Panc1 (cell line): ENCODE measurements around the gene PRUNE1. TPM values are rescaled to one million over a fixed set of nuclear protein-coding genes. Genes with fewer than 3 reads are reported as not detected.

ENCODE experiments used
- ATAC-seq: fragments of 200-7000 bp; cut with Tn5 transposase; 2 replicates; pipeline ENCODE4 v1.9.1; 2020; ENCODE audit warnings: mild to moderate bottlenecking, moderate library complexity
- BruUV-seq: library from RNA; stranded (reverse); fragments of 400-500 nt; replicated peaks from 2 replicates; lab custom pipeline; 2021; lab: Mats Ljungman, UMichigan
- CTCF ChIA-PET: fragments of 300-600 bp; sonication (Branson Sonifier 250); formaldehyde crosslinking; loops from one replicate; lab custom pipeline; 2022; ENCODE audit warnings: antibody characterized with exemption; lab: Charles Lee
- POLR2A ChIA-PET: fragments of 300-600 bp; sonication (Branson Sonifier 250); formaldehyde crosslinking; loops from one replicate; lab custom pipeline; 2022; ENCODE audit warnings: antibody characterized with exemption; lab: Charles Lee
- DNase-seq: peaks from one replicate; pipeline ENCODE4 v3.0.0-alpha.2; 2010; ENCODE audit warnings: low read depth, low spot score
- H3K27ac ChIP-seq: 2 replicates; pipeline ENCODE4 v1.5.1; 2011; ENCODE audit warnings: mild to moderate bottlenecking, low read length, inconsistent platforms
- H3K27me3 ChIP-seq: fragments of 200-500 bp; sonication (Bioruptor generic); 2 replicates; pipeline ENCODE4 v1.6.0; 2014; ENCODE audit warnings: low read length, inconsistent platforms; ENCODE audit not compliant: control insufficient read depth, insufficient read depth
- H3K36me3 ChIP-seq: fragments of 200-500 bp; sonication (Bioruptor generic); 2 replicates; pipeline ENCODE4 v1.5.1; 2014; ENCODE audit warnings: inconsistent platforms, mild to moderate bottlenecking, low read length, moderate library complexity; ENCODE audit not compliant: control insufficient read depth, insufficient read depth
- H3K4me1 ChIP-seq: 2 replicates; pipeline ENCODE4 v1.5.1; 2011; ENCODE audit warnings: inconsistent platforms, mild to moderate bottlenecking, low read length, moderate library complexity; ENCODE audit not compliant: control insufficient read depth, insufficient read depth
- H3K4me3 ChIP-seq, 2 experiments: 2 replicates each; pipeline ENCODE4 v1.5.1; 2011 to 2012; ENCODE audit warnings: low read depth in 2 of 2, low read length in 2 of 2, mild to moderate bottlenecking in 2 of 2, inconsistent platforms in 1 of 2, moderate library complexity in 1 of 2
- H3K9me3 ChIP-seq: fragments of 200-500 bp; sonication (Bioruptor generic); 2 replicates; pipeline ENCODE4 v1.5.1; 2014; ENCODE audit warnings: low read depth, mild to moderate bottlenecking, inconsistent platforms, low read length, moderate library complexity; ENCODE audit not compliant: control insufficient read depth, insufficient read depth
- CTCF ChIP-seq: fragments of 450-650 bp; IDR thresholded peaks from 2 replicates; pipeline ENCODE4 v1.5.1; 2017; ENCODE audit warnings: mild to moderate bottlenecking
- POLR2AphosphoS5 ChIP-seq: IDR thresholded peaks from 2 replicates; pipeline ENCODE4 v1.6.1; 2012; ENCODE audit warnings: mild to moderate bottlenecking, low read depth, low read length, moderate library complexity
- REST ChIP-seq, 2 experiments: IDR thresholded peaks; 2 replicates each; pipeline ENCODE4 v1.6.1; 2011 to 2012; ENCODE audit warnings: low read depth in 2 of 2, control low read depth in 1 of 2, low read length in 1 of 2, mild to moderate bottlenecking in 1 of 2, moderate library complexity in 1 of 2; ENCODE audit not compliant: insufficient read depth in 1 of 2
- SIN3A ChIP-seq: IDR thresholded peaks from 2 replicates; pipeline ENCODE4 v1.6.1; 2012; ENCODE audit warnings: low read depth, mild to moderate bottlenecking, low read length, moderate library complexity, borderline replicate concordance; ENCODE audit not compliant: insufficient read depth
- TCF7L2 ChIP-seq: IDR thresholded peaks from 2 replicates; pipeline ENCODE4 v1.6.1; 2011; ENCODE audit warnings: mild to moderate bottlenecking, low read depth, low read length, inconsistent platforms
- in situ Hi-C: cut with HindIII; loops from 2 replicates; pipeline ENCODE4 v1.10.0; 2016; ENCODE audit warnings: low sequenced_read_pairs, low pct_unique_long_range_greater_than_20kb
- intact Hi-C: fragments of 100-400 bp; cut with micrococcal nuclease; formaldehyde crosslinking; loops from one replicate; pipeline ENCODE4 v1.10.0; 2022; ENCODE audit not compliant: unreplicated experiment
- total RNA-seq: library from RNA; stranded (reverse); gene quantifications from one replicate; pipeline ENCODE4 v1.2.1, GENCODE V29; 2021; ENCODE audit not compliant: unreplicated experiment

PRUNE1 gene
- total RNA-seq, 1 experiment from 2014 or later = 16.2 TPM

- peaks cover 16% of the 10 kb centered on the region for H3K4me1 ChIP-seq
- H3K4me3 ChIP-seq = no peak overlapping the region
- no peaks in the 10 kb centered on the region for H3K9me3 ChIP-seq
- ATAC-seq = no peak
- TF ChIP-seq TCF7L2 = no peak
- TF ChIP-seq POLR2AphosphoS5 = no peak
- TF ChIP-seq CTCF = no peak
- TF ChIP-seq REST (IDR thresholded peaks at IDR 0.05; ENCODE audit: insufficient read depth in 1 of 2, low read depth in 2 of 2, low read length in 1 of 2) = no peak
- no peak for TF ChIP-seq SIN3A
- intact Hi-C loops = no loop called here
- ChIA-PET CTCF (interaction anchor here (2.1 kb wide), 1 partner anchor 11 kb away, joined by 8 read pairs; no protein-coding TSS in a partner anchor), POLR2A (no interaction called here)
- H3K27ac ChIP-seq = no peak overlapping the region
- in situ Hi-C loops = no loop called here
- DNase-seq = no peak
- no peaks in the 10 kb centered on the region for H3K36me3 ChIP-seq
- BruUV-seq = no TSS peak
- no peaks in the 10 kb centered on the region for H3K27me3 ChIP-seq
Observed at GRCh38 chr1:150985179-150985825, 22.9 kb upstream of the PRUNE1 start.

- DNase-seq (no peak), ATAC-seq (no peak)
- POLR2A ChIA-PET = no interaction called here
- H3K27me3 ChIP-seq = no peaks in the 10 kb centered on the region
- intact Hi-C loops (no loop called here), in situ Hi-C loops (no loop called here)
- H3K4me3 ChIP-seq = no peak overlapping the region
- no peaks in the 10 kb centered on the region for H3K4me1 ChIP-seq
- no peaks in the 10 kb centered on the region for H3K9me3 ChIP-seq
- no TSS peak for BruUV-seq
- no peak overlapping the region for H3K27ac ChIP-seq
- H3K36me3 ChIP-seq = no peaks in the 10 kb centered on the region
- no peak for TF ChIP-seq CTCF
- TF ChIP-seq POLR2AphosphoS5 = no peak
- TF ChIP-seq SIN3A = no peak
- no peak for TF ChIP-seq REST (IDR thresholded peaks at IDR 0.05; ENCODE audit: insufficient read depth in 1 of 2, low read depth in 2 of 2, low read length in 1 of 2)
- no peak for TF ChIP-seq TCF7L2
- CTCF ChIA-PET = no interaction called here
Observed at GRCh38 chr1:150987924-150988323, 20.3 kb upstream of the PRUNE1 start.
